C4-2B (cell line): ENCODE results near the gene FYCO1.

Experiments
- H3K27ac ChIP-seq: fragments of 450-650 bp; 2 replicates; pipeline ENCODE4 v1.5.1; 2017
- CTCF ChIP-seq: fragments of 450-650 bp; conservative IDR thresholded peaks from 2 replicates; pipeline ENCODE4 v1.5.1; 2017; ENCODE audit warnings: mild to moderate bottlenecking
- ZFX ChIP-seq: fragments of 450-650 bp; IDR thresholded peaks from 2 replicates; pipeline ENCODE4 v1.6.1; 2017

The FYCO1 gene

GRCh38 chr3:45939341-45939771 lies 56.3 kb downstream of the FYCO1 start:
- no peak overlapping the region for H3K27ac ChIP-seq
- TF ChIP-seq CTCF = no peak
- no peak for TF ChIP-seq ZFX

GRCh38 chr3:45938864-45939263 lies 56.8 kb downstream of the FYCO1 start:
- H3K27ac ChIP-seq = no peak overlapping the region
- TF ChIP-seq CTCF (peak; percentile 88), ZFX (no peak)

GRCh38 chr3:45938043-45938435 lies 57.6 kb downstream of the FYCO1 start:
- H3K27ac ChIP-seq = no peak overlapping the region
- TF ChIP-seq CTCF = no peak
- TF ChIP-seq ZFX = no peak

- TF ChIP-seq ZFX (no peak), CTCF (no peak)
- H3K27ac ChIP-seq = no peak overlapping the region
Measured at GRCh38 chr3:45937206-45938042, 58.2 kb downstream of the FYCO1 start.

GRCh38 chr3:45936261-45936660 lies 59.4 kb downstream of the FYCO1 start:
- no peak for TF ChIP-seq CTCF
- no peak for TF ChIP-seq ZFX
- no peak overlapping the region for H3K27ac ChIP-seq

- no peak overlapping the region for H3K27ac ChIP-seq
- TF ChIP-seq ZFX (no peak), CTCF (no peak)
Measured at GRCh38 chr3:45933591-45933990, 62.0 kb downstream of the FYCO1 start.

GRCh38 chr3:45932112-45932511 lies 63.5 kb downstream of the FYCO1 start:
- H3K27ac ChIP-seq = no peak overlapping the region

More at GRCh38 chr3:45932112-45932511, 63.5 kb downstream of the FYCO1 start:
- no peak for TF ChIP-seq CTCF
- TF ChIP-seq ZFX = no peak
